ENCODE measurements around the gene NOSTRIN.
"Not testable (repeated sequence)": the region's sequence is repeated elsewhere in the genome, so short reads cannot be mapped to it uniquely, and the experiment has no call there.

The NOSTRIN gene

GRCh38 chr2:168852481-168852880, 50.0 kb downstream of the NOSTRIN start:
- no peaks in the 10 kb centered on the region for H3K4me1 ChIP-seq (ENCODE audit: control insufficient read depth in 1 of 2, insufficient read depth in 1 of 2, low read depth in 1 of 2, low read length in 1 of 2)
- H3K27ac ChIP-seq: no peak overlapping the region
- no peaks in the 10 kb centered on the region for H3K27me3 ChIP-seq
- no peak overlapping the region for H3K4me3 ChIP-seq (ENCODE audit: low read depth in 1 of 2, low read length in 1 of 2)
- peaks cover 10% of the 10 kb centered on the region for H3K36me3 ChIP-seq
- no peaks in the 10 kb centered on the region for H3K9me3 ChIP-seq
- TF ChIP-seq CTCF (IDR thresholded peaks at IDR 0.05): no peak

GRCh38 chr2:168853471-168853870, 51.0 kb downstream of the NOSTRIN start:
- TF ChIP-seq CTCF (IDR thresholded peaks at IDR 0.05): no peak
- no peak overlapping the region for H3K27ac ChIP-seq
- no peak overlapping the region for H3K4me3 ChIP-seq (ENCODE audit: low read depth in 1 of 2, low read length in 1 of 2)
- no peaks in the 10 kb centered on the region for H3K4me1 ChIP-seq (ENCODE audit: control insufficient read depth in 1 of 2, insufficient read depth in 1 of 2, low read depth in 1 of 2, low read length in 1 of 2)
- H3K36me3 ChIP-seq: peaks cover 10% of the 10 kb centered on the region
- H3K27me3 ChIP-seq: no peaks in the 10 kb centered on the region
- H3K9me3 ChIP-seq: no peaks in the 10 kb centered on the region

GRCh38 chr2:168854651-168855050, 52.2 kb downstream of the NOSTRIN start:
- H3K27ac ChIP-seq: no peak overlapping the region
- H3K9me3 ChIP-seq: no peaks in the 10 kb centered on the region
- H3K36me3 ChIP-seq: peaks cover 10% of the 10 kb centered on the region
- no peak for TF ChIP-seq CTCF (IDR thresholded peaks at IDR 0.05)
- no peaks in the 10 kb centered on the region for H3K27me3 ChIP-seq
- H3K4me3 ChIP-seq (ENCODE audit: low read depth in 1 of 2, low read length in 1 of 2): no peak overlapping the region
- no peaks in the 10 kb centered on the region for H3K4me1 ChIP-seq (ENCODE audit: control insufficient read depth in 1 of 2, insufficient read depth in 1 of 2, low read depth in 1 of 2, low read length in 1 of 2)

DNA sequence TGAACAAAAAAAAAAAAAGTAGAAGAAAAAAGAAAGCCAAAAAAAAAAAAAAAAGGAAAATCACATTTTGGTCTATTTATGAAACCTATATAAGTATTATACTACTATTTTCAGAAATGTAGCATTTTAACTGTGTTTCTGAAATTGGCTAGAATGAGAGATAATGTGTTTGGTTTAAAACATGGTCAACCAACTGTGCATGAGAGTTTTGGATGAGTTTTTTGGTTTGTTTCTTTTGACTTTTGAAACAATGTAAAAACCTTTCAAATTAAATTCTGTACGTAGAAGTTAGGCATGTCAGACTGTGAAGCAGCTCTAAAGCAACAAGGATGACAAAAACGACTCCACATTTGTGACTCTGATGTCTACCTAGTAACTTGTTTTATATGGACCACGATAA, 53.2 kb downstream of the NOSTRIN start:
- no peak for TF ChIP-seq CTCF (IDR thresholded peaks at IDR 0.05)
- no peak overlapping the region for H3K27ac ChIP-seq
- no peaks in the 10 kb centered on the region for H3K4me1 ChIP-seq (ENCODE audit: control insufficient read depth in 1 of 2, insufficient read depth in 1 of 2, low read depth in 1 of 2, low read length in 1 of 2)
- no peak overlapping the region for H3K4me3 ChIP-seq (ENCODE audit: low read depth in 1 of 2, low read length in 1 of 2)
- H3K9me3 ChIP-seq: no peaks in the 10 kb centered on the region
- H3K27me3 ChIP-seq: no peaks in the 10 kb centered on the region
- H3K36me3 ChIP-seq: peaks cover 10% of the 10 kb centered on the region

DNA sequence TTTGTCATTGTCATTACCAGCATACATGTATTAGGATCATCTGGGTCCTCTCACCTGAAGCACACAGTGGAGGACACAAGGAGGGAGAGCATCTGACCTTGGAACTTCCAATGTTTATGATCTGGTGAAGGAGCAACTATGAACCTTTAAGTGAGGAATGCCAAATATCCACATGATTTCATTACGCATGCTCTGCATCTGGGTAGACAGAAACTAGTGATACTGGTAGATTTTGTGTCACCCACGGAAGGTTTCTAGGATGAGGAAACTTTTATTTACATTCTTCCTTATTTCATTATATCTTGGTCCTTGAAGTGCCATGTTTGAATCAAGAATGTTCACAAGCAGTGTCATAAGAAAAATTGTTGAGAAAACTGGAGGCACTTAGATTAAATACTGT, 55.7 kb downstream of the NOSTRIN start:
- H3K27me3 ChIP-seq: no peaks in the 10 kb centered on the region
- no peaks in the 10 kb centered on the region for H3K9me3 ChIP-seq
- H3K27ac ChIP-seq: no peak overlapping the region
- H3K4me1 ChIP-seq (ENCODE audit: control insufficient read depth in 1 of 2, insufficient read depth in 1 of 2, low read depth in 1 of 2, low read length in 1 of 2): no peaks in the 10 kb centered on the region
- TF ChIP-seq CTCF (IDR thresholded peaks at IDR 0.05): no peak
- H3K4me3 ChIP-seq (ENCODE audit: low read depth in 1 of 2, low read length in 1 of 2): no peak overlapping the region
- peaks cover 14% of the 10 kb centered on the region for H3K36me3 ChIP-seq

GRCh38 chr2:168867164-168867563, 64.7 kb downstream of the NOSTRIN start:
- not testable (repeated sequence) for H3K27me3 ChIP-seq; H3K9me3 ChIP-seq; H3K27ac ChIP-seq; H3K4me3 ChIP-seq (ENCODE audit: low read depth in 1 of 2, low read length in 1 of 2); H3K4me1 ChIP-seq (ENCODE audit: control insufficient read depth in 1 of 2, insufficient read depth in 1 of 2, low read depth in 1 of 2, low read length in 1 of 2)
- peaks cover 15% of the 10 kb centered on the region for H3K36me3 ChIP-seq

DNA sequence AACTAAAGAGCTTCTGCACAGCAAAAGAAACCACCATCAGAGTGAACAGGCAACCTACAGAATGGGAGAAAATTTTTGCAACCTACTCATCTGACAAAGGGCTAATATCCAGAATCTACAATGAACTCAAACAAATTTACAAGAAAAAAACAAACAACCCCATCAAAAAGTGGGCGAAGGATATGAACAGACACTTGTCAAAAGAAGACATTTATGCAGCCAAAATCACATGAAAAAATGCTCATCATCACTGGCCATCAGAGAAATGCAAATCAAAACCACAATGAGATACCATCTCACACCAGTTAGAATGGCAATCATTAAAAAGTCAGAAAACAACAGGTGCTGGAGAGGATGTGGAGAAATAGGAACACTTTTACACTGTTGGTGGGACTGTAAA, 67.9 kb downstream of the NOSTRIN start:
- H3K9me3 ChIP-seq; H3K27ac ChIP-seq; H3K4me1 ChIP-seq (ENCODE audit: control insufficient read depth in 1 of 2, insufficient read depth in 1 of 2, low read depth in 1 of 2, low read length in 1 of 2); H3K27me3 ChIP-seq; H3K4me3 ChIP-seq (ENCODE audit: low read depth in 1 of 2, low read length in 1 of 2): not testable (repeated sequence)
- peaks cover 21% of the 10 kb centered on the region for H3K36me3 ChIP-seq

GRCh38 chr2:168870824-168871223, 68.4 kb downstream of the NOSTRIN start:
- not testable (repeated sequence) for H3K9me3 ChIP-seq; H3K27me3 ChIP-seq; H3K4me3 ChIP-seq (ENCODE audit: low read depth in 1 of 2, low read length in 1 of 2); H3K27ac ChIP-seq; H3K4me1 ChIP-seq (ENCODE audit: control insufficient read depth in 1 of 2, insufficient read depth in 1 of 2, low read depth in 1 of 2, low read length in 1 of 2)
- peaks cover 21% of the 10 kb centered on the region for H3K36me3 ChIP-seq

Data from neutrophil (primary cell).